K562 (cell line): Measurements from ENCODE around the gene RCL1. TPM values are rescaled to one million over a fixed set of nuclear protein-coding genes. Genes with fewer than 3 reads are reported as not detected.

ENCODE experiments used
- ADNP ChIP-seq: fragments of 200-800 bp; sonication (Bioruptor generic); IDR thresholded peaks from 2 replicates; pipeline ENCODE4 v1.6.1; 2016; ENCODE audit warnings: missing genetic modification characterization, missing compliant biosample characterization
- ARID1B ChIP-seq: fragments of 450-650 bp; IDR thresholded peaks from 2 replicates; pipeline ENCODE4 v1.6.1; 2016; ENCODE audit warnings: antibody characterized with exemption, mild to moderate bottlenecking, inconsistent platforms
- CCNT2 ChIP-seq: IDR thresholded peaks from 2 replicates; pipeline ENCODE4 v1.6.1; 2011; ENCODE audit warnings: borderline replicate concordance, low read depth, mild to moderate bottlenecking, moderate library complexity, mixed read lengths, low read length; ENCODE audit not compliant: insufficient read length; ENCODE audit errors: extremely low read depth
- GATAD2B ChIP-seq: fragments of 450-650 bp; IDR thresholded peaks from 2 replicates; pipeline ENCODE4 v1.6.1; 2017; ENCODE audit warnings: mild to moderate bottlenecking, borderline replicate concordance
- HDAC8 ChIP-seq: fragments of 450-650 bp; IDR thresholded peaks from 2 replicates; pipeline ENCODE4 v1.6.1; 2016; ENCODE audit warnings: mild to moderate bottlenecking, missing genetic modification characterization, moderate library complexity, missing compliant biosample characterization
- KDM2B ChIP-seq: fragments of 250-450 bp; sonication (Bioruptor Pico); IDR thresholded peaks from 2 replicates; pipeline ENCODE4 v1.8.0; 2021; ENCODE audit warnings: mild to moderate bottlenecking, moderate library complexity
- RREB1 ChIP-seq: fragments of 250-450 bp; sonication (Bioruptor Pico); IDR thresholded peaks from 2 replicates; pipeline ENCODE4 v1.4.0; 2020
- TOE1 ChIP-seq, 2 experiments: fragments of 450-650 bp in 1 of 2; sonication (generic) in 1 of 2; formaldehyde crosslinking in 1 of 2; IDR thresholded peaks; 2 replicates each; pipeline versions ENCODE4 v1.7.1 to v1.8.0; 2016 to 2022; ENCODE audit warnings: borderline replicate concordance in 2 of 2, mild to moderate bottlenecking in 2 of 2, antibody characterized with exemption in 1 of 2, inconsistent platforms in 1 of 2, low read depth in 1 of 2, missing genetic modification reagents in 1 of 2, moderate library complexity in 1 of 2
- TRIM24 ChIP-seq, 2 experiments: fragments of 450-650 bp; IDR thresholded peaks; 2 replicates each; pipeline ENCODE4 v1.6.1; 2016
- U2AF1 ChIP-seq: fragments of 200-400 bp; formaldehyde crosslinking; optimal IDR thresholded peaks from 2 replicates; pipeline ENCODE3; 2017; ENCODE audit warnings: mild to moderate bottlenecking, low read depth, low read length, moderate library complexity
- XRCC5 ChIP-seq: fragments of 200-400 bp; formaldehyde crosslinking; IDR thresholded peaks from 2 replicates; pipeline ENCODE4 v1.6.1; 2017; ENCODE audit warnings: low read depth, mild to moderate bottlenecking, low read length
- ZNF124 ChIP-seq: sonication (generic); formaldehyde crosslinking; IDR thresholded peaks from 2 replicates; pipeline ENCODE4 v1.8.1; 2022; ENCODE audit warnings: missing genetic modification reagents
- ZNF140 ChIP-seq: fragments of 250-450 bp; sonication (Bioruptor Pico); IDR thresholded peaks from 2 replicates; pipeline ENCODE4 v1.8.0; 2021; ENCODE audit warnings: moderate library complexity, mild to moderate bottlenecking, inconsistent platforms
- ZNF174 ChIP-seq: fragments of 250-450 bp; sonication (Bioruptor Pico); IDR thresholded peaks from 2 replicates; pipeline ENCODE4 v1.4.0; 2020; ENCODE audit warnings: mild to moderate bottlenecking
- ZNF696 ChIP-seq: fragments of 250-450 bp; sonication (Bioruptor Pico); conservative IDR thresholded peaks from 2 replicates; pipeline ENCODE4 v1.4.0; 2020; ENCODE audit warnings: mild to moderate bottlenecking, moderate library complexity
- polyA plus RNA-seq, 8 experiments: library from polyadenylated mRNA; depleted of rRNA in 4 of 8; stranded (reverse) in 5 of 8; unstranded in 3 of 8; fragments of >200 nt; fragmentation: Nextera tagmentation in 2 of 8; fragmentation: Illumina TruSeq in 1 of 8; extraction: Ambion mirVana in 2 of 8; extraction: Trizol in 1 of 8; gene quantifications; 2 replicates each; pipeline versions ENCODE4 v1.2.1 to v1.2.3, GENCODE V29; 2011 to 2014; ENCODE audit warnings: inconsistent platforms in 1 of 8, missing spikeins in 1 of 8
- total RNA-seq, 7 experiments: library from RNA; depleted of rRNA in 6 of 7; stranded (reverse); fragments of >200 nt in 6 of 7; fragmentation: Illumina TruSeq in 2 of 7; extraction: Trizol in 2 of 7; gene quantifications; 2 replicates each; pipeline versions ENCODE4 v1.2.1 to v1.2.3, GENCODE V29; 2011 to 2021; ENCODE audit warnings: low replicate concordance in 1 of 7
- TF ChIP-seq, protein P1 (sequence below): fragments of 250-450 bp; sonication (Bioruptor Pico); IDR thresholded peaks from 2 replicates; pipeline ENCODE4 v1.9.0; 2021; ENCODE audit warnings: mild to moderate bottlenecking, inconsistent platforms
- TF ChIP-seq, protein P2 (sequence below): sonication (generic); formaldehyde crosslinking; IDR thresholded peaks from 2 replicates; pipeline ENCODE4 v1.8.0; 2022; ENCODE audit warnings: missing genetic modification reagents, mild to moderate bottlenecking, borderline replicate concordance

RCL1 gene
- total and polyA plus RNA-seq, 9 of the 15 experiments (the other 6 are each of a cell fraction or from before 2014, with no cell fraction given), result 24.0 to 67.7 (median 38.6) TPM

GRCh38 chr9:4865681-4866080 lies 72.9 kb downstream of the RCL1 start (continued):
- TF ChIP-seq TOE1 (IDR thresholded peaks at IDR 0.05; ENCODE audit: borderline replicate concordance), result no peak
- TF ChIP-seq TOE1 (CRISPR knock-in tag; IDR thresholded peaks at IDR 0.05; ENCODE audit: borderline replicate concordance, low read depth), result no peak
- no peak for TF ChIP-seq ZNF140 (CRISPR knock-in tag)
- no peak for TF ChIP-seq RREB1 (CRISPR knock-in tag)
- TF ChIP-seq ZNF174 (CRISPR knock-in tag), result no peak
- TF ChIP-seq TRIM24 (IDR thresholded peaks at IDR 0.05), result peak in 1 of 2 experiments; percentile 31; a peak in 1 of 4 replicates
- TF ChIP-seq KDM2B (CRISPR knock-in tag), result no peak
- TF ChIP-seq ADNP, result no peak
- TF ChIP-seq, protein P1, sequence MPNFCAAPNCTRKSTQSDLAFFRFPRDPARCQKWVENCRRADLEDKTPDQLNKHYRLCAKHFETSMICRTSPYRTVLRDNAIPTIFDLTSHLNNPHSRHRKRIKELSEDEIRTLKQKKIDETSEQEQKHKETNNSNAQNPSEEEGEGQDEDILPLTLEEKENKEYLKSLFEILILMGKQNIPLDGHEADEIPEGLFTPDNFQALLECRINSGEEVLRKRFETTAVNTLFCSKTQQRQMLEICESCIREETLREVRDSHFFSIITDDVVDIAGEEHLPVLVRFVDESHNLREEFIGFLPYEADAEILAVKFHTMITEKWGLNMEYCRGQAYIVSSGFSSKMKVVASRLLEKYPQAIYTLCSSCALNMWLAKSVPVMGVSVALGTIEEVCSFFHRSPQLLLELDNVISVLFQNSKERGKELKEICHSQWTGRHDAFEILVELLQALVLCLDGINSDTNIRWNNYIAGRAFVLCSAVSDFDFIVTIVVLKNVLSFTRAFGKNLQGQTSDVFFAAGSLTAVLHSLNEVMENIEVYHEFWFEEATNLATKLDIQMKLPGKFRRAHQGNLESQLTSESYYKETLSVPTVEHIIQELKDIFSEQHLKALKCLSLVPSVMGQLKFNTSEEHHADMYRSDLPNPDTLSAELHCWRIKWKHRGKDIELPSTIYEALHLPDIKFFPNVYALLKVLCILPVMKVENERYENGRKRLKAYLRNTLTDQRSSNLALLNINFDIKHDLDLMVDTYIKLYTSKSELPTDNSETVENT (CRISPR knock-in tag), result no peak
- TF ChIP-seq, protein P2, sequence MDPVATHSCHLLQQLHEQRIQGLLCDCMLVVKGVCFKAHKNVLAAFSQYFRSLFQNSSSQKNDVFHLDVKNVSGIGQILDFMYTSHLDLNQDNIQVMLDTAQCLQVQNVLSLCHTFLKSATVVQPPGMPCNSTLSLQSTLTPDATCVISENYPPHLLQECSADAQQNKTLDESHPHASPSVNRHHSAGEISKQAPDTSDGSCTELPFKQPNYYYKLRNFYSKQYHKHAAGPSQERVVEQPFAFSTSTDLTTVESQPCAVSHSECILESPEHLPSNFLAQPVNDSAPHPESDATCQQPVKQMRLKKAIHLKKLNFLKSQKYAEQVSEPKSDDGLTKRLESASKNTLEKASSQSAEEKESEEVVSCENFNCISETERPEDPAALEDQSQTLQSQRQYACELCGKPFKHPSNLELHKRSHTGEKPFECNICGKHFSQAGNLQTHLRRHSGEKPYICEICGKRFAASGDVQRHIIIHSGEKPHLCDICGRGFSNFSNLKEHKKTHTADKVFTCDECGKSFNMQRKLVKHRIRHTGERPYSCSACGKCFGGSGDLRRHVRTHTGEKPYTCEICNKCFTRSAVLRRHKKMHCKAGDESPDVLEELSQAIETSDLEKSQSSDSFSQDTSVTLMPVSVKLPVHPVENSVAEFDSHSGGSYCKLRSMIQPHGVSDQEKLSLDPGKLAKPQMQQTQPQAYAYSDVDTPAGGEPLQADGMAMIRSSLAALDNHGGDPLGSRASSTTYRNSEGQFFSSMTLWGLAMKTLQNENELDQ (CRISPR knock-in tag), result no peak
- no peak for TF ChIP-seq XRCC5
- no peak for TF ChIP-seq ZNF124 (CRISPR knock-in tag)
- no peak for TF ChIP-seq HDAC8 (tag)
- TF ChIP-seq CCNT2, result no peak
- peak; percentile 49 for TF ChIP-seq ARID1B
- TF ChIP-seq U2AF1, result no peak
- no peak for TF ChIP-seq GATAD2B
- TF ChIP-seq ZNF696 (CRISPR knock-in tag), result no peak
